ENCODE results near the gene EIF5A. TPM values are rescaled to one million over a fixed set of nuclear protein-coding genes. Genes with fewer than 3 reads are reported as not detected.

EIF5A gene
- total RNA-seq, 1 experiment from 2014 or later: 839 TPM

GRCh38 chr17:7282752-7283321 is 24.6 kb upstream of the EIF5A start:
- in situ Hi-C loops (cut with HindIII; ENCODE audit: low pct_unique_long_range_greater_than_20kb, low sequenced_read_pairs): no loop called here
- peak; percentile 14 for DNase-seq (ENCODE audit: low read depth, low spot score)

- no peak for DNase-seq (ENCODE audit: low read depth, low spot score)
- in situ Hi-C loops (cut with HindIII; ENCODE audit: low pct_unique_long_range_greater_than_20kb, low sequenced_read_pairs): no loop called here
Measured at GRCh38 chr17:7283471-7284216, 23.8 kb upstream of the EIF5A start.

- no peak for DNase-seq (ENCODE audit: low read depth, low spot score)
- in situ Hi-C loops (cut with HindIII; ENCODE audit: low pct_unique_long_range_greater_than_20kb, low sequenced_read_pairs): no loop called here
Measured at GRCh38 chr17:7284911-7285310, 22.5 kb upstream of the EIF5A start.

GRCh38 chr17:7285679-7286078 is 21.7 kb upstream of the EIF5A start:
- DNase-seq (ENCODE audit: low read depth, low spot score): no peak
- in situ Hi-C loops (cut with HindIII; ENCODE audit: low pct_unique_long_range_greater_than_20kb, low sequenced_read_pairs): no loop called here

GRCh38 chr17:7289256-7290032 is 18.0 kb upstream of the EIF5A start:
- in situ Hi-C loops (cut with HindIII; ENCODE audit: low pct_unique_long_range_greater_than_20kb, low sequenced_read_pairs): no loop called here
- no peak for DNase-seq (ENCODE audit: low read depth, low spot score)

- in situ Hi-C loops (cut with HindIII; ENCODE audit: low pct_unique_long_range_greater_than_20kb, low sequenced_read_pairs): no loop called here
Measured at GRCh38 chr17:7290166-7290565, 17.3 kb upstream of the EIF5A start.

GRCh38 chr17:7290685-7291084 is 16.7 kb upstream of the EIF5A start:
- in situ Hi-C loops (cut with HindIII; ENCODE audit: low pct_unique_long_range_greater_than_20kb, low sequenced_read_pairs): no loop called here
- no peak for DNase-seq (ENCODE audit: low read depth, low spot score)

More at GRCh38 chr17:7290166-7290565, 17.3 kb upstream of the EIF5A start:
- no peak for DNase-seq (ENCODE audit: low read depth, low spot score)

GRCh38 chr17:7292194-7292593 is 15.2 kb upstream of the EIF5A start:
- no peak for DNase-seq (ENCODE audit: low read depth, low spot score)
- in situ Hi-C loops (cut with HindIII; ENCODE audit: low pct_unique_long_range_greater_than_20kb, low sequenced_read_pairs): no loop called here

GRCh38 chr17:7292729-7293128 is 14.7 kb upstream of the EIF5A start:
- no peak for DNase-seq (ENCODE audit: low read depth, low spot score)
- in situ Hi-C loops (cut with HindIII; ENCODE audit: low pct_unique_long_range_greater_than_20kb, low sequenced_read_pairs): no loop called here

- no peak for DNase-seq (ENCODE audit: low read depth, low spot score)
- in situ Hi-C loops (cut with HindIII; ENCODE audit: low pct_unique_long_range_greater_than_20kb, low sequenced_read_pairs): no loop called here
Measured at GRCh38 chr17:7293159-7293558, 14.3 kb upstream of the EIF5A start.

GRCh38 chr17:7293816-7294613 is 13.4 kb upstream of the EIF5A start:
- no peak for DNase-seq (ENCODE audit: low read depth, low spot score)
- in situ Hi-C loops (cut with HindIII; ENCODE audit: low pct_unique_long_range_greater_than_20kb, low sequenced_read_pairs): no loop called here

- in situ Hi-C loops (cut with HindIII; ENCODE audit: low pct_unique_long_range_greater_than_20kb, low sequenced_read_pairs): no loop called here
Measured at GRCh38 chr17:7294614-7295153, 12.7 kb upstream of the EIF5A start, which contains the start of gene YBX2. Gene YBX2, minus strand, starts transcription at chr17:7294639. Its CDS starts 139 bp downstream, at chr17:7294500.

GRCh38 chr17:7295230-7296180 is 11.9 kb upstream of the EIF5A start:
- DNase-seq (ENCODE audit: low read depth, low spot score): no peak
- in situ Hi-C loops (cut with HindIII; ENCODE audit: low pct_unique_long_range_greater_than_20kb, low sequenced_read_pairs): no loop called here

More at GRCh38 chr17:7294614-7295153, 12.7 kb upstream of the EIF5A start, which contains the start of gene YBX2:
- peak; percentile 32 for DNase-seq (ENCODE audit: low read depth, low spot score)

- in situ Hi-C loops (cut with HindIII; ENCODE audit: low pct_unique_long_range_greater_than_20kb, low sequenced_read_pairs): no loop called here
- DNase-seq (ENCODE audit: low read depth, low spot score): peak; percentile 86
Measured at GRCh38 chr17:7296189-7296861, 11.1 kb upstream of the EIF5A start.

- no peak for DNase-seq (ENCODE audit: low read depth, low spot score)
- in situ Hi-C loops (cut with HindIII; ENCODE audit: low pct_unique_long_range_greater_than_20kb, low sequenced_read_pairs): no loop called here
Measured at GRCh38 chr17:7304179-7304578, 3.2 kb upstream of the EIF5A start.

Measured in SK-MEL-5 (cell line).